MM.1S (cell line): ENCODE measurements around the gene SLC12A7.

ENCODE experiments used
- DNase-seq: peaks from one replicate; pipeline ENCODE4 v3.0.0-alpha.2; 2015
- H2AFZ ChIP-seq: fragments of 300-600 bp; sonication (generic); 2 replicates; pipeline ENCODE4 v1.6.0; 2016; ENCODE audit warnings: antibody characterized with exemption, low read length
- H3F3A ChIP-seq: fragments of 300-600 bp; sonication (generic); 2 replicates; pipeline ENCODE4 v1.6.1; 2016; ENCODE audit warnings: mild to moderate bottlenecking, antibody characterized with exemption, low read length, moderate library complexity, mixed read lengths; ENCODE audit not compliant: insufficient read depth
- H3K27ac ChIP-seq: fragments of 300-600 bp; sonication (generic); 2 replicates; pipeline ENCODE4 v1.5.1; 2016; ENCODE audit warnings: mild to moderate bottlenecking, low read length
- H3K27me3 ChIP-seq: fragments of 300-600 bp; sonication (generic); replicated peaks from 2 replicates; pipeline ENCODE4 v1.6.0; 2016; ENCODE audit warnings: low read length; ENCODE audit not compliant: insufficient read depth
- H3K36me3 ChIP-seq: fragments of 300-600 bp; sonication (generic); replicated peaks from 2 replicates; pipeline ENCODE4 v1.6.1; 2016; ENCODE audit warnings: mild to moderate bottlenecking, low read length, mixed read lengths; ENCODE audit not compliant: insufficient read depth
- H3K4me1 ChIP-seq: fragments of 300-600 bp; sonication (generic); 2 replicates; pipeline ENCODE4 v1.6.1; 2016; ENCODE audit warnings: low read length, mixed read lengths
- H3K4me2 ChIP-seq: fragments of 300-600 bp; sonication (generic); 2 replicates; pipeline ENCODE4 v1.6.0; 2016; ENCODE audit warnings: low read depth, low read length
- H3K4me3 ChIP-seq: fragments of 300-600 bp; sonication (generic); 2 replicates; pipeline ENCODE4 v1.5.1; 2016; ENCODE audit warnings: low read length, mixed read lengths
- H3K79me2 ChIP-seq: fragments of 300-600 bp; sonication (generic); 2 replicates; pipeline ENCODE4 v1.6.1; 2016; ENCODE audit warnings: mixed run types, low read length, mixed read lengths
- H3K9ac ChIP-seq: fragments of 300-600 bp; sonication (generic); 2 replicates; pipeline ENCODE4 v1.6.1; 2016; ENCODE audit warnings: low read length, mixed read lengths
- H3K9me2 ChIP-seq: fragments of 300-600 bp; sonication (generic); replicated peaks from 2 replicates; pipeline ENCODE4 v1.6.1; 2016; ENCODE audit warnings: mild to moderate bottlenecking, low read length, mixed read lengths; ENCODE audit not compliant: insufficient read depth
- H3K9me3 ChIP-seq: fragments of 300-600 bp; sonication (generic); replicated peaks from 2 replicates; pipeline ENCODE4 v1.6.1; 2016; ENCODE audit warnings: mild to moderate bottlenecking, low read length, mixed read lengths; ENCODE audit not compliant: insufficient read depth
- H4K20me1 ChIP-seq: fragments of 300-600 bp; sonication (generic); 2 replicates; pipeline ENCODE4 v1.6.1; 2016; ENCODE audit warnings: mild to moderate bottlenecking, low read length, moderate library complexity, mixed read lengths; ENCODE audit not compliant: insufficient read depth
- CTCF ChIP-seq: fragments of 300-600 bp; sonication (generic); IDR thresholded peaks from 2 replicates; pipeline ENCODE4 v1.5.1; 2016; ENCODE audit warnings: antibody characterized with exemption, low read length, mixed read lengths
- EZH2 ChIP-seq: fragments of 300-600 bp; sonication (generic); optimal IDR thresholded peaks from 2 replicates; pipeline ENCODE3; 2017; ENCODE audit warnings: low read depth, mild to moderate bottlenecking, antibody characterized with exemption, low read length, mixed read lengths
- EZH2phosphoT487 ChIP-seq: fragments of 300-600 bp; sonication (generic); IDR thresholded peaks from 2 replicates; pipeline ENCODE4 v1.6.1; 2018; ENCODE audit warnings: antibody characterized with exemption, low read length

The SLC12A7 gene

GRCh38 chr5:1067141-1068121, 44.4 kb downstream of the SLC12A7 start:
- H4K20me1 ChIP-seq = no peaks in the 10 kb centered on the region
- DNase-seq = no peak
- no peaks in the 10 kb centered on the region for H3K9me2 ChIP-seq
- no peaks in the 10 kb centered on the region for H3F3A ChIP-seq
- H3K4me1 ChIP-seq = no peaks in the 10 kb centered on the region
- H3K9me3 ChIP-seq = no peaks in the 10 kb centered on the region
- no peak overlapping the region for H3K9ac ChIP-seq
- no peaks in the 10 kb centered on the region for H3K36me3 ChIP-seq
- no peaks in the 10 kb centered on the region for H3K79me2 ChIP-seq
- no peak overlapping the region for H3K4me3 ChIP-seq
- H3K27me3 ChIP-seq = no peaks in the 10 kb centered on the region
- no peak overlapping the region for H2AFZ ChIP-seq
- no peak overlapping the region for H3K4me2 ChIP-seq
- no peak overlapping the region for H3K27ac ChIP-seq
- no peak for TF ChIP-seq EZH2
- no peak for TF ChIP-seq EZH2phosphoT487
- no peak for TF ChIP-seq CTCF

- H3K27ac ChIP-seq = no peak overlapping the region
- no peaks in the 10 kb centered on the region for H3K27me3 ChIP-seq
- no peaks in the 10 kb centered on the region for H4K20me1 ChIP-seq
- H3K4me2 ChIP-seq = no peak overlapping the region
- no peak overlapping the region for H2AFZ ChIP-seq
- H3F3A ChIP-seq = no peaks in the 10 kb centered on the region
- H3K79me2 ChIP-seq = no peaks in the 10 kb centered on the region
- no peak overlapping the region for H3K4me3 ChIP-seq
- H3K36me3 ChIP-seq = no peaks in the 10 kb centered on the region
- H3K9ac ChIP-seq = no peak overlapping the region
- TF ChIP-seq CTCF (no peak), EZH2phosphoT487 (no peak), EZH2 (no peak)
- no peaks in the 10 kb centered on the region for H3K9me2 ChIP-seq
- DNase-seq = no peak
- no peaks in the 10 kb centered on the region for H3K4me1 ChIP-seq
- H3K9me3 ChIP-seq = no peaks in the 10 kb centered on the region
These were observed 45.2 kb downstream of the SLC12A7 start for GRCh38 chr5:1066676-1067075.

GRCh38 chr5:1065891-1066650, 45.8 kb downstream of the SLC12A7 start:
- no peak for DNase-seq
- Histone ChIP-seq H3K36me3 (no peaks in the 10 kb centered on the region), H4K20me1 (no peaks in the 10 kb centered on the region), H2AFZ (no peak overlapping the region), H3K4me2 (no peak overlapping the region), H3F3A (no peaks in the 10 kb centered on the region), H3K4me3 (no peak overlapping the region), H3K9ac (no peak overlapping the region), H3K27me3 (no peaks in the 10 kb centered on the region), H3K9me3 (no peaks in the 10 kb centered on the region), H3K9me2 (no peaks in the 10 kb centered on the region), H3K27ac (no peak overlapping the region), H3K79me2 (no peaks in the 10 kb centered on the region), H3K4me1 (no peaks in the 10 kb centered on the region)
- TF ChIP-seq CTCF (no peak), EZH2phosphoT487 (no peak), EZH2 (no peak)
